ENCODE results near the gene GNPTG.

DNA sequence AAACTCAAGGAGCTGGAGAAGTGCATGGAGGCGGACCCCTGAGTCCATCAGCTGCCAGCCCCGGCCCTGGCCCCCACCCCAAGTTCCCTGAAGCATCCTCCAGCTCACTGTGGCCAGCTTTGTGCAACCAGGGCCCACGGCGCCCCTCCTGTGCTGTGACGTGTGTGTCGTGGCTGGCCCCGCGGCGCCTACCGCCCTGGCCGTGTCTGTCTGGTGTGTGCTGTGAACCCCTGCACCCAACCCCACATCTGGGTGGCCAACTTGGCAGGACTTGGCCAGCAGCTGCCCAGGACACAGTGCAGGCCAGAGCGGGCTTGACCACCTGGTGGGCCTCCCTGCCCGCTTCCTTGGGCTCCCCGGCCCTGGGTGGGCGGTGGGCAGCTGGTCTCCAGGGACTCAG is 3.3 kb upstream of the GNPTG start:
- TF ChIP-seq, protein P1, sequence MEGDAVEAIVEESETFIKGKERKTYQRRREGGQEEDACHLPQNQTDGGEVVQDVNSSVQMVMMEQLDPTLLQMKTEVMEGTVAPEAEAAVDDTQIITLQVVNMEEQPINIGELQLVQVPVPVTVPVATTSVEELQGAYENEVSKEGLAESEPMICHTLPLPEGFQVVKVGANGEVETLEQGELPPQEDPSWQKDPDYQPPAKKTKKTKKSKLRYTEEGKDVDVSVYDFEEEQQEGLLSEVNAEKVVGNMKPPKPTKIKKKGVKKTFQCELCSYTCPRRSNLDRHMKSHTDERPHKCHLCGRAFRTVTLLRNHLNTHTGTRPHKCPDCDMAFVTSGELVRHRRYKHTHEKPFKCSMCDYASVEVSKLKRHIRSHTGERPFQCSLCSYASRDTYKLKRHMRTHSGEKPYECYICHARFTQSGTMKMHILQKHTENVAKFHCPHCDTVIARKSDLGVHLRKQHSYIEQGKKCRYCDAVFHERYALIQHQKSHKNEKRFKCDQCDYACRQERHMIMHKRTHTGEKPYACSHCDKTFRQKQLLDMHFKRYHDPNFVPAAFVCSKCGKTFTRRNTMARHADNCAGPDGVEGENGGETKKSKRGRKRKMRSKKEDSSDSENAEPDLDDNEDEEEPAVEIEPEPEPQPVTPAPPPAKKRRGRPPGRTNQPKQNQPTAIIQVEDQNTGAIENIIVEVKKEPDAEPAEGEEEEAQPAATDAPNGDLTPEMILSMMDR (IDR thresholded peaks at IDR 0.05): no peak
- TF ChIP-seq POLR2A (IDR thresholded peaks at IDR 0.05): no peak
- TF ChIP-seq EP300 (IDR thresholded peaks at IDR 0.05): no peak
- no peak for TF ChIP-seq POLR2AphosphoS5 (IDR thresholded peaks at IDR 0.05)
